PC-3 (cell line): ENCODE measurements around the gene GABRR1. TPM values are rescaled to one million over a fixed set of nuclear protein-coding genes. Genes with fewer than 3 reads are reported as not detected.
A peak's percentile ranks its signal among the peaks of the same experiment; 100 is the strongest.

ENCODE experiments used
- ATAC-seq: fragments of 200-7000 bp; cut with Tn5 transposase; 2 replicates; pipeline ENCODE4 v1.9.1; 2020; ENCODE audit warnings: mild to moderate bottlenecking, moderate library complexity
- BruUV-seq: library from RNA; stranded (reverse); fragments of 400-500 nt; replicated peaks from 2 replicates; lab custom pipeline; 2021; lab: Mats Ljungman, UMichigan
- CTCF ChIA-PET: fragments of 300-600 bp; sonication (Branson Sonifier 250); formaldehyde crosslinking; loops from one replicate; lab custom pipeline; 2022; ENCODE audit warnings: antibody characterized with exemption; lab: Charles Lee
- POLR2A ChIA-PET: fragments of 300-600 bp; sonication (Branson Sonifier 250); formaldehyde crosslinking; loops from one replicate; lab custom pipeline; 2022; ENCODE audit warnings: antibody characterized with exemption; ENCODE audit not compliant: unreplicated experiment; lab: Charles Lee
- DNase-seq: peaks from one replicate; pipeline ENCODE4 v3.0.0-alpha.2; 2015
- H2AFZ ChIP-seq: fragments of 300-600 bp; sonication (generic); 2 replicates; pipeline ENCODE4 v1.6.0; 2016; ENCODE audit warnings: antibody characterized with exemption, low read length
- H3F3A ChIP-seq: fragments of 300-600 bp; sonication (generic); one replicate; pipeline ENCODE4 v1.6.0; 2017; ENCODE audit warnings: antibody characterized with exemption, low read length, control low read depth, mild to moderate bottlenecking; ENCODE audit not compliant: unreplicated experiment
- H3K27ac ChIP-seq: fragments of 300-600 bp; sonication (generic); 2 replicates; pipeline ENCODE4 v1.5.1; 2016; ENCODE audit warnings: mild to moderate bottlenecking, low read length
- H3K27me3 ChIP-seq: fragments of 300-600 bp; sonication (generic); 2 replicates; pipeline ENCODE4 v1.6.1; 2016; ENCODE audit warnings: low read length, mixed read lengths
- H3K36me3 ChIP-seq: fragments of 300-600 bp; sonication (generic); 2 replicates; pipeline ENCODE4 v1.6.1; 2016; ENCODE audit warnings: low read depth, mixed run types, low read length, mixed read lengths
- H3K4me1 ChIP-seq: fragments of 300-600 bp; sonication (generic); 2 replicates; pipeline ENCODE4 v1.5.1; 2016; ENCODE audit warnings: low read length; ENCODE audit not compliant: insufficient read depth
- H3K4me2 ChIP-seq: fragments of 300-600 bp; sonication (generic); 2 replicates; pipeline ENCODE4 v1.6.0; 2016; ENCODE audit warnings: low read length
- H3K4me3 ChIP-seq: fragments of 300-600 bp; sonication (generic); 2 replicates; pipeline ENCODE4 v1.5.1; 2016; ENCODE audit warnings: mild to moderate bottlenecking, low read length, mixed read lengths
- H3K79me2 ChIP-seq: fragments of 300-600 bp; sonication (generic); 2 replicates; pipeline ENCODE4 v1.6.1; 2017; ENCODE audit warnings: low read length, mixed read lengths
- H3K9ac ChIP-seq: fragments of 300-600 bp; sonication (generic); 2 replicates; pipeline ENCODE4 v1.6.0; 2016; ENCODE audit warnings: mild to moderate bottlenecking, low read length
- H3K9me2 ChIP-seq: fragments of 300-600 bp; sonication (generic); replicated peaks from 2 replicates; pipeline ENCODE4 v1.6.1; 2016; ENCODE audit warnings: mixed run types, low read length, mixed read lengths
- H3K9me3 ChIP-seq: fragments of 300-600 bp; sonication (generic); 2 replicates; pipeline ENCODE4 v1.6.1; 2016; ENCODE audit warnings: low read length, mixed read lengths
- H4K20me1 ChIP-seq: fragments of 300-600 bp; sonication (generic); 2 replicates; pipeline ENCODE4 v1.6.1; 2016; ENCODE audit warnings: low read length, mixed read lengths
- CTCF ChIP-seq: fragments of 300-600 bp; sonication (generic); conservative IDR thresholded peaks from 2 replicates; pipeline ENCODE4 v1.5.1; 2017; ENCODE audit warnings: antibody characterized with exemption, low read depth, mild to moderate bottlenecking, low read length
- EZH2 ChIP-seq: fragments of 300-600 bp; sonication (generic); IDR thresholded peaks from one replicate; pipeline ENCODE4 v1.6.1; 2017; ENCODE audit warnings: antibody characterized with exemption, mild to moderate bottlenecking, low read length; ENCODE audit not compliant: unreplicated experiment
- EZH2phosphoT487 ChIP-seq: fragments of 300-600 bp; sonication (generic); IDR thresholded peaks from 2 replicates; pipeline ENCODE4 v1.6.1; 2018; ENCODE audit warnings: mild to moderate bottlenecking, antibody characterized with exemption, low read length, borderline replicate concordance
- intact Hi-C: fragments of 100-400 bp; cut with micrococcal nuclease; formaldehyde crosslinking; loops from 2 replicates; pipeline ENCODE4 v1.9.0; 2023
- total RNA-seq: library from RNA; depleted of rRNA; stranded (reverse); fragments of >200 nt; gene quantifications from 2 replicates; pipeline ENCODE4 v1.2.3, GENCODE V29; 2014

Gene GABRR1
- total RNA-seq, 1 experiment from 2014 or later = not detected

- no peaks in the 10 kb centered on the region for H3K36me3 ChIP-seq
- H3K79me2 ChIP-seq = peaks cover 38% of the 10 kb centered on the region
- intact Hi-C loops = no loop called here
- H3K4me3 ChIP-seq = peak overlapping the region; percentile 87; the same call in 1 of the 2 replicates
- BruUV-seq = no TSS peak
- DNase-seq (peak; percentile 20), ATAC-seq (no peak)
- TF ChIP-seq CTCF = no peak
- no peak for TF ChIP-seq EZH2phosphoT487
- no peaks in the 10 kb centered on the region for H3K9me2 ChIP-seq
- H3F3A ChIP-seq = no peaks in the 10 kb centered on the region
- H3K27me3 ChIP-seq = no peaks in the 10 kb centered on the region
- peaks cover 16% of the 10 kb centered on the region for H3K4me1 ChIP-seq
- no peak overlapping the region for H2AFZ ChIP-seq
- H4K20me1 ChIP-seq = no peaks in the 10 kb centered on the region
- no peaks in the 10 kb centered on the region for H3K9me3 ChIP-seq
- POLR2A ChIA-PET = no interaction called here
- peak overlapping the region; percentile 99 for H3K4me2 ChIP-seq
- H3K9ac ChIP-seq = no peak overlapping the region
- H3K27ac ChIP-seq = no peak overlapping the region
- CTCF ChIA-PET = no interaction called here
Observed at GRCh38 chr6:89148016-89148750, 69.0 kb downstream of the GABRR1 start.

GRCh38 chr6:89146718-89147700 is 70.1 kb downstream of the GABRR1 start:
- Histone ChIP-seq H3K4me3 (peak overlapping the region; percentile 87), H3K27ac (peak overlapping the region; percentile 50), H3K4me1 (peaks cover 16% of the 10 kb centered on the region), H3K36me3 (no peaks in the 10 kb centered on the region), H3K9ac (peak overlapping the region; percentile 81), H3K9me3 (no peaks in the 10 kb centered on the region), H3K4me2 (peak overlapping the region; percentile 99), H3K79me2 (peaks cover 38% of the 10 kb centered on the region), H3K27me3 (no peaks in the 10 kb centered on the region), H3K9me2 (no peaks in the 10 kb centered on the region), H2AFZ (peak overlapping the region; percentile 98), H4K20me1 (no peaks in the 10 kb centered on the region), H3F3A (no peaks in the 10 kb centered on the region)
- POLR2A ChIA-PET = interaction anchor here (0.5 kb wide), 1 partner anchor 67 kb away, joined by 3 read pairs; the partner anchor contains the start of gene PNRC1
- intact Hi-C loops = no loop called here
- ATAC-seq = peak; percentile 42
- no peak for TF ChIP-seq CTCF
- TF ChIP-seq EZH2phosphoT487 = no peak
- no peak for TF ChIP-seq EZH2
- CTCF ChIA-PET = no interaction called here
- TSS peak; percentile 59 for BruUV-seq
- DNase-seq = peak; percentile 60
